ENCODE data around the gene SHROOM2.

The SHROOM2 gene

GRCh38 chrX:9875801-9876200 is 89.6 kb downstream of the SHROOM2 start:
- no peak for TF ChIP-seq CTCF (IDR thresholded peaks at IDR 0.05; ENCODE audit: extremely low read depth, insufficient read depth, missing control alignments)
- no peak for DNase-seq (ENCODE audit: low spot score)
- in situ Hi-C loops (cut with MboI; ENCODE audit: low pct_unique_long_range_greater_than_20kb, low sequenced_read_pairs, unreplicated experiment), result loop anchor here (10.0 kb wide), 1 partner anchor 239 kb away; no protein-coding TSS in a partner anchor

- DNase-seq (ENCODE audit: low spot score), result no peak
- in situ Hi-C loops (cut with MboI; ENCODE audit: low pct_unique_long_range_greater_than_20kb, low sequenced_read_pairs, unreplicated experiment), result loop anchor here (10.0 kb wide), 1 partner anchor 239 kb away; no protein-coding TSS in a partner anchor
These were observed 90.0 kb downstream of the SHROOM2 start for GRCh38 chrX:9876201-9876600.

GRCh38 chrX:9878146-9878820 is 92.1 kb downstream of the SHROOM2 start:
- in situ Hi-C loops (cut with MboI; ENCODE audit: low pct_unique_long_range_greater_than_20kb, low sequenced_read_pairs, unreplicated experiment), result loop anchor here (10.0 kb wide), 1 partner anchor 237 kb away; no protein-coding TSS in a partner anchor
- DNase-seq (ENCODE audit: low spot score), result no peak
- TF ChIP-seq CTCF (IDR thresholded peaks at IDR 0.05; ENCODE audit: extremely low read depth, insufficient read depth, missing control alignments), result no peak

More at GRCh38 chrX:9876201-9876600, 90.0 kb downstream of the SHROOM2 start:
- no peak for TF ChIP-seq CTCF (IDR thresholded peaks at IDR 0.05; ENCODE audit: extremely low read depth, insufficient read depth, missing control alignments)

- in situ Hi-C loops (cut with MboI; ENCODE audit: low pct_unique_long_range_greater_than_20kb, low sequenced_read_pairs, unreplicated experiment), result no loop called here
- DNase-seq (ENCODE audit: low spot score), result no peak
- no peak for TF ChIP-seq CTCF (IDR thresholded peaks at IDR 0.05; ENCODE audit: extremely low read depth, insufficient read depth, missing control alignments)
These were observed 94.0 kb downstream of the SHROOM2 start for GRCh38 chrX:9880237-9880636.

- in situ Hi-C loops (cut with MboI; ENCODE audit: low pct_unique_long_range_greater_than_20kb, low sequenced_read_pairs, unreplicated experiment), result no loop called here
- TF ChIP-seq CTCF (IDR thresholded peaks at IDR 0.05; ENCODE audit: extremely low read depth, insufficient read depth, missing control alignments), result no peak
- DNase-seq (ENCODE audit: low spot score), result no peak
These were observed 94.6 kb downstream of the SHROOM2 start for GRCh38 chrX:9880870-9881269.

- in situ Hi-C loops (cut with MboI; ENCODE audit: low pct_unique_long_range_greater_than_20kb, low sequenced_read_pairs, unreplicated experiment), result no loop called here
- DNase-seq (ENCODE audit: low spot score), result no peak
- peak; percentile 28 for TF ChIP-seq CTCF (IDR thresholded peaks at IDR 0.05; ENCODE audit: extremely low read depth, insufficient read depth, missing control alignments)
These were observed 96.6 kb downstream of the SHROOM2 start for GRCh38 chrX:9882669-9883446.
